ENCODE results near the gene RHD.

- no peak for TF ChIP-seq POLR2AphosphoS5 (IDR thresholded peaks at IDR 0.05)
- TF ChIP-seq, protein P1, sequence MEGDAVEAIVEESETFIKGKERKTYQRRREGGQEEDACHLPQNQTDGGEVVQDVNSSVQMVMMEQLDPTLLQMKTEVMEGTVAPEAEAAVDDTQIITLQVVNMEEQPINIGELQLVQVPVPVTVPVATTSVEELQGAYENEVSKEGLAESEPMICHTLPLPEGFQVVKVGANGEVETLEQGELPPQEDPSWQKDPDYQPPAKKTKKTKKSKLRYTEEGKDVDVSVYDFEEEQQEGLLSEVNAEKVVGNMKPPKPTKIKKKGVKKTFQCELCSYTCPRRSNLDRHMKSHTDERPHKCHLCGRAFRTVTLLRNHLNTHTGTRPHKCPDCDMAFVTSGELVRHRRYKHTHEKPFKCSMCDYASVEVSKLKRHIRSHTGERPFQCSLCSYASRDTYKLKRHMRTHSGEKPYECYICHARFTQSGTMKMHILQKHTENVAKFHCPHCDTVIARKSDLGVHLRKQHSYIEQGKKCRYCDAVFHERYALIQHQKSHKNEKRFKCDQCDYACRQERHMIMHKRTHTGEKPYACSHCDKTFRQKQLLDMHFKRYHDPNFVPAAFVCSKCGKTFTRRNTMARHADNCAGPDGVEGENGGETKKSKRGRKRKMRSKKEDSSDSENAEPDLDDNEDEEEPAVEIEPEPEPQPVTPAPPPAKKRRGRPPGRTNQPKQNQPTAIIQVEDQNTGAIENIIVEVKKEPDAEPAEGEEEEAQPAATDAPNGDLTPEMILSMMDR (IDR thresholded peaks at IDR 0.05): no peak
- TF ChIP-seq EP300 (IDR thresholded peaks at IDR 0.05): no peak
Observed at GRCh38 chr1:25338986-25339385, 66.7 kb downstream of the RHD start.
